Smooth muscle cell (in vitro differentiated cells): ENCODE results near the gene RNF146. TPM values are rescaled to one million over a fixed set of nuclear protein-coding genes. Genes with fewer than 3 reads are reported as not detected.

ENCODE experiments used
- DNase-seq: peaks from one replicate; lab custom pipeline; 2025; ENCODE audit not compliant: unreplicated experiment; lab: John Stamatoyannopoulos, UW
- H2AFZ ChIP-seq: fragments of 200-600 bp; sonication (generic); 2 replicates; pipeline ENCODE4 v1.6.0; 2016; ENCODE audit warnings: antibody characterized with exemption, low read depth, mild to moderate bottlenecking
- H3F3A ChIP-seq: fragments of 200-600 bp; sonication (generic); 2 replicates; pipeline ENCODE4 v1.6.0; 2017; ENCODE audit warnings: antibody characterized with exemption, low read depth
- H3K27ac ChIP-seq: fragments of 200-600 bp; sonication (generic); 2 replicates; pipeline ENCODE4 v1.5.1; 2016; ENCODE audit warnings: low read depth, mild to moderate bottlenecking
- H3K27me3 ChIP-seq: fragments of 200-600 bp; sonication (generic); 2 replicates; pipeline ENCODE4 v1.6.1; 2016; ENCODE audit warnings: low read depth, mild to moderate bottlenecking
- H3K36me3 ChIP-seq: fragments of 200-600 bp; sonication (generic); 2 replicates; pipeline ENCODE4 v1.5.1; 2016; ENCODE audit warnings: low read depth
- H3K4me1 ChIP-seq: fragments of 200-600 bp; sonication (generic); 2 replicates; pipeline ENCODE4 v1.5.1; 2016; ENCODE audit warnings: low read depth
- H3K4me2 ChIP-seq: fragments of 200-600 bp; sonication (generic); 2 replicates; pipeline ENCODE4 v1.6.0; 2016; ENCODE audit warnings: mild to moderate bottlenecking
- H3K4me3 ChIP-seq: fragments of 200-600 bp; sonication (generic); 2 replicates; pipeline ENCODE4 v1.5.1; 2016; ENCODE audit warnings: mild to moderate bottlenecking
- H3K79me2 ChIP-seq: fragments of 200-600 bp; sonication (generic); 2 replicates; pipeline ENCODE4 v1.6.0; 2016; ENCODE audit warnings: low read depth, mild to moderate bottlenecking
- H3K9ac ChIP-seq: fragments of 200-600 bp; sonication (generic); 2 replicates; pipeline ENCODE4 v1.6.0; 2016; ENCODE audit warnings: low read depth
- H3K9me3 ChIP-seq: fragments of 200-600 bp; sonication (generic); replicated peaks from 2 replicates; pipeline ENCODE4 v1.5.1; 2016; ENCODE audit warnings: low read depth
- H4K20me1 ChIP-seq: fragments of 200-600 bp; sonication (generic); 2 replicates; pipeline ENCODE4 v1.6.0; 2016; ENCODE audit warnings: low read depth
- WGBS: methylation state at CpG from one replicate; pipeline ENCODE4 v1.1.7; 2016; ENCODE audit warnings: low lambda C conversion rate; 5-methylcytosine and 5-hydroxymethylcytosine counted together
- polyA plus RNA-seq: library from polyadenylated mRNA; unstranded; fragments of >200 nt; fragmentation: Nextera tagmentation; extraction: Ambion mirVana; gene quantifications from 2 replicates; pipeline ENCODE4 v1.2.1, GENCODE V29; 2016
- total RNA-seq: library from RNA; depleted of rRNA; stranded (reverse); fragments of >200 nt; gene quantifications from 2 replicates; pipeline ENCODE4 v1.2.3, GENCODE V29; 2014
- TF ChIP-seq, protein P1 (sequence below): fragments of 200-600 bp; sonication (generic); IDR thresholded peaks from 2 replicates; pipeline ENCODE4 v1.5.1; 2017; ENCODE audit warnings: borderline replicate concordance, mild to moderate bottlenecking, antibody characterized with exemption; ENCODE audit not compliant: insufficient read depth, poor library complexity, severe bottlenecking

Gene RNF146
- total and polyA plus RNA-seq, 2 experiments from 2014 or later: 34.8 to 43.5 TPM

- TF ChIP-seq, protein P1, sequence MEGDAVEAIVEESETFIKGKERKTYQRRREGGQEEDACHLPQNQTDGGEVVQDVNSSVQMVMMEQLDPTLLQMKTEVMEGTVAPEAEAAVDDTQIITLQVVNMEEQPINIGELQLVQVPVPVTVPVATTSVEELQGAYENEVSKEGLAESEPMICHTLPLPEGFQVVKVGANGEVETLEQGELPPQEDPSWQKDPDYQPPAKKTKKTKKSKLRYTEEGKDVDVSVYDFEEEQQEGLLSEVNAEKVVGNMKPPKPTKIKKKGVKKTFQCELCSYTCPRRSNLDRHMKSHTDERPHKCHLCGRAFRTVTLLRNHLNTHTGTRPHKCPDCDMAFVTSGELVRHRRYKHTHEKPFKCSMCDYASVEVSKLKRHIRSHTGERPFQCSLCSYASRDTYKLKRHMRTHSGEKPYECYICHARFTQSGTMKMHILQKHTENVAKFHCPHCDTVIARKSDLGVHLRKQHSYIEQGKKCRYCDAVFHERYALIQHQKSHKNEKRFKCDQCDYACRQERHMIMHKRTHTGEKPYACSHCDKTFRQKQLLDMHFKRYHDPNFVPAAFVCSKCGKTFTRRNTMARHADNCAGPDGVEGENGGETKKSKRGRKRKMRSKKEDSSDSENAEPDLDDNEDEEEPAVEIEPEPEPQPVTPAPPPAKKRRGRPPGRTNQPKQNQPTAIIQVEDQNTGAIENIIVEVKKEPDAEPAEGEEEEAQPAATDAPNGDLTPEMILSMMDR: no peak
- Histone ChIP-seq H3K4me2 (peak overlapping the region; percentile 78), H3K4me3 (no peak overlapping the region), H3K27ac (peak overlapping the region; percentile 84), H3F3A (peaks cover 36% of the 10 kb centered on the region), H2AFZ (no peak overlapping the region), H3K9ac (peak overlapping the region; percentile 49), H3K36me3 (no peaks in the 10 kb centered on the region), H4K20me1 (peaks cover 22% of the 10 kb centered on the region), H3K79me2 (peaks cover 22% of the 10 kb centered on the region), H3K4me1 (peaks cover 22% of the 10 kb centered on the region), H3K27me3 (no peaks in the 10 kb centered on the region), H3K9me3 (no peaks in the 10 kb centered on the region)
- WGBS: 75% methylated on average over 4 of the region's 4 CpGs
- DNase-seq: no peak
Measured at GRCh38 chr6:127299522-127300240, 33.0 kb downstream of the RNF146 start.

DNA sequence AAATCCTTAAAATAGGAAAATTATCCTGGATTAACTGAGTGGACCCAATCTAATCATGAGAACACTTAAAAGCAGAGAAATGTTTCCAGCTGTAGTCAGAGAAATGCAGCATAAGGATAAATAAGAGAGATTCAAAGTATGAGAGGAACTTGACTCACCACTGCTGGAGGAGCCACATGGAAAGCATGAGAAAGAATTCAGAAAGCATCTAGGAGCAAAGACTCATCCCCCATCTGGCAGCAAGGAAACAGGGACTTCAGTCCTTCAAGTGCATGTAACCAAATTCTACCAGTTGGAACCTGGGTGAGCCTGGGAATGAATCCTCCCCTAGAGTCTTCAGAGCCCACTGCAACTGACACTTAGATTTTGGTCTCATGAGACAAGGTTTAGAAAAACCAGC lies 33.7 kb downstream of the RNF146 start:
- Histone ChIP-seq H3K36me3 (no peaks in the 10 kb centered on the region), H3K79me2 (peaks cover 28% of the 10 kb centered on the region), H3F3A (peaks cover 36% of the 10 kb centered on the region), H3K27ac (peak overlapping the region; percentile 84), H3K4me3 (no peak overlapping the region), H3K9me3 (no peaks in the 10 kb centered on the region), H3K9ac (peak overlapping the region; percentile 49), H3K4me2 (peak overlapping the region; percentile 78), H3K4me1 (peaks cover 22% of the 10 kb centered on the region), H4K20me1 (peaks cover 27% of the 10 kb centered on the region), H3K27me3 (no peaks in the 10 kb centered on the region), H2AFZ (no peak overlapping the region)
- TF ChIP-seq, protein P1: no peak
- no peak for DNase-seq

DNA sequence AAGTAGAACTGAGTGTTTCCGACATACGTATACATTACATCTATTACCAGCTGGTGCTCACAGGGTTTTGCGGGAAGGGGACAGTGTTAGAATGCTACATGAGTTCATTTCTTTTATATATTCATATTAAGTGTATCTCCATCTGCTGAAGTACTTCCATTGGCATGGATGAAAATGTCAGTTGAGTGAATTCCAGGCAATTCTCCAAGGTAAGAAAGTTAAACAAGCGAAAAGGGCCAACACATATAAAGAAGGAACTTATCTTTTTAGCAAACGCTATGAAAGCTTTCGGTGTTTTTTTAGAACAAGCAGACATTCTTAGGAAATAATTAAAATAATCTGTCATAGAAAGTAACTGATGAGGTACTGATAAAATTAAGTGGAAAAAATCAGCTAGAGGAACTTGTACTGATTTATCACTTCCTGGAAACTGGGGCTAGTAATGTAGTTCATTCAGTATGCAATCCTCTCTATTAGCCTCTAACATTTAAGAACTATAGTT lies 34.6 kb downstream of the RNF146 start:
- H3K79me2 ChIP-seq: peaks cover 28% of the 10 kb centered on the region
- H3K4me2 ChIP-seq: peak overlapping the region; percentile 78
- TF ChIP-seq, protein P1: no peak
- peaks cover 36% of the 10 kb centered on the region for H3F3A ChIP-seq
- no peak overlapping the region for H3K9ac ChIP-seq
- peaks cover 31% of the 10 kb centered on the region for H4K20me1 ChIP-seq
- no peak overlapping the region for H3K4me3 ChIP-seq
- whole genome bisulfite sequencing: 70% methylated on average over 6 of the region's 6 CpGs
- H3K36me3 ChIP-seq: no peaks in the 10 kb centered on the region
- H3K27me3 ChIP-seq: no peaks in the 10 kb centered on the region
- no peak overlapping the region for H2AFZ ChIP-seq
- H3K4me1 ChIP-seq: peaks cover 22% of the 10 kb centered on the region
- peak overlapping the region; percentile 84 for H3K27ac ChIP-seq
- DNase-seq: no peak
- no peaks in the 10 kb centered on the region for H3K9me3 ChIP-seq
